IMR-90 (cell line): ENCODE data around the gene HOXC6. TPM values are rescaled to one million over a fixed set of nuclear protein-coding genes. Genes with fewer than 3 reads are reported as not detected.

Source experiments
- ATAC-seq: fragments of 200-7000 bp; cut with Tn5 transposase; 2 replicates; pipeline ENCODE4 v1.9.1; 2020; ENCODE audit warnings: low read depth, mild to moderate bottlenecking, moderate library complexity
- BruUV-seq: library from RNA; stranded (reverse); fragments of 400-500 nt; replicated peaks from 2 replicates; lab custom pipeline; 2021; lab: Mats Ljungman, UMichigan
- CTCF ChIA-PET: fragments of 300-600 bp; formaldehyde crosslinking; extraction: SDS; loops from one replicate; lab custom pipeline; 2021; ENCODE audit warnings: antibody characterized with exemption; lab: Yijun Ruan, JAX
- POLR2A ChIA-PET: fragments of 300-600 bp; sonication (Branson Sonifier 250); formaldehyde crosslinking; loops from one replicate; lab custom pipeline; 2022; ENCODE audit warnings: antibody characterized with exemption; ENCODE audit not compliant: unreplicated experiment; lab: Charles Lee
- DNase-seq: peaks from one replicate; pipeline ENCODE4 v3.0.0; 2013
- H2AFZ ChIP-seq: replicated peaks from 2 replicates; pipeline ENCODE3; 2013; ENCODE audit warnings: low read length, mild to moderate bottlenecking; ENCODE audit not compliant: poor library complexity
- H2AK5ac ChIP-seq: 2 replicates; pipeline ENCODE4 v1.6.1; 2013; ENCODE audit warnings: low read depth, low read length, inconsistent platforms
- H2AK9ac ChIP-seq: replicated peaks from 2 replicates; pipeline ENCODE3; 2013; ENCODE audit warnings: mild to moderate bottlenecking, low read depth, low read length, moderate library complexity; ENCODE audit not compliant: poor library complexity
- H2BK120ac ChIP-seq: 2 replicates; pipeline ENCODE4 v1.6.1; 2013; ENCODE audit warnings: low read depth, low read length, inconsistent platforms
- H2BK15ac ChIP-seq: 3 replicates; pipeline ENCODE4 v1.6.1; 2013; ENCODE audit warnings: low read depth, low read length, inconsistent platforms
- H2BK20ac ChIP-seq: 2 replicates; pipeline ENCODE4 v1.6.1; 2013; ENCODE audit warnings: low read depth, mild to moderate bottlenecking, inconsistent platforms, low read length, moderate library complexity
- H2BK5ac ChIP-seq: 2 replicates; pipeline ENCODE4 v1.6.1; 2013; ENCODE audit warnings: mild to moderate bottlenecking, low read depth, low read length, inconsistent platforms; ENCODE audit not compliant: poor library complexity, severe bottlenecking
- H3K14ac ChIP-seq: replicated peaks from 2 replicates; pipeline ENCODE4 v1.6.1; 2013; ENCODE audit warnings: low read depth, low read length, inconsistent platforms
- H3K18ac ChIP-seq: 2 replicates; pipeline ENCODE4 v1.6.1; 2013; ENCODE audit warnings: low read depth, low read length, control low read depth
- H3K23ac ChIP-seq: 2 replicates; pipeline ENCODE4 v1.6.1; 2013; ENCODE audit warnings: low read depth, low read length, inconsistent platforms
- H3K27ac ChIP-seq: 2 replicates; pipeline ENCODE4 v1.5.1; 2013; ENCODE audit warnings: mild to moderate bottlenecking, control low read depth, low read length; ENCODE audit not compliant: insufficient read depth
- H3K27me3 ChIP-seq: 2 replicates; pipeline ENCODE4 v1.6.1; 2013; ENCODE audit warnings: low read length; ENCODE audit not compliant: control insufficient read depth, insufficient read depth
- H3K36me3 ChIP-seq: 2 replicates; pipeline ENCODE4 v1.6.1; 2013; ENCODE audit warnings: low read length, mixed read lengths; ENCODE audit not compliant: control insufficient read depth, insufficient read depth
- H3K4ac ChIP-seq: 2 replicates; pipeline ENCODE4 v1.6.1; 2013; ENCODE audit warnings: low read depth, low read length, inconsistent platforms
- H3K4me1 ChIP-seq: 2 replicates; pipeline ENCODE4 v1.6.1; 2013; ENCODE audit warnings: low read length, mixed read lengths; ENCODE audit not compliant: control insufficient read depth, insufficient read depth
- H3K4me2 ChIP-seq: 2 replicates; pipeline ENCODE4 v1.6.1; 2013; ENCODE audit warnings: low read depth, mild to moderate bottlenecking, control low read depth, low read length, moderate library complexity
- H3K4me3 ChIP-seq: 2 replicates; pipeline ENCODE4 v1.5.1; 2013; ENCODE audit warnings: low read depth, mild to moderate bottlenecking, control low read depth, low read length, moderate library complexity; ENCODE audit not compliant: insufficient read depth
- H3K56ac ChIP-seq: 2 replicates; pipeline ENCODE4 v1.6.1; 2013; ENCODE audit warnings: low read length, inconsistent platforms; ENCODE audit not compliant: insufficient read depth; ENCODE audit errors: extremely low read depth
- H3K79me1 ChIP-seq, 2 experiments: 2 replicates each; pipeline ENCODE4 v1.6.1; 2013; ENCODE audit warnings: low read length in 2 of 2, inconsistent platforms in 1 of 2, low read depth in 1 of 2
- H3K9ac ChIP-seq: 2 replicates; pipeline ENCODE4 v1.6.1; 2013; ENCODE audit warnings: low read depth, low read length, control low read depth
- H3K9me1 ChIP-seq: 2 replicates; pipeline ENCODE4 v1.6.1; 2013; ENCODE audit warnings: low read length, inconsistent platforms; ENCODE audit not compliant: insufficient read depth
- H3K9me3 ChIP-seq: 2 replicates; pipeline ENCODE4 v1.6.1; 2013; ENCODE audit warnings: low read length; ENCODE audit not compliant: control insufficient read depth, insufficient read depth
- H4K20me1 ChIP-seq: 2 replicates; pipeline ENCODE4 v1.6.1; 2013; ENCODE audit warnings: low read length, inconsistent platforms; ENCODE audit not compliant: insufficient read depth
- H4K5ac ChIP-seq: 2 replicates; pipeline ENCODE4 v1.6.1; 2013; ENCODE audit warnings: mild to moderate bottlenecking, low read depth, low read length, control low read depth
- H4K8ac ChIP-seq, 2 experiments: 2 replicates each; pipeline ENCODE4 v1.6.1; 2013; ENCODE audit warnings: low read depth in 2 of 2, low read length in 2 of 2, control low read depth in 1 of 2, inconsistent platforms in 1 of 2
- H4K91ac ChIP-seq: 2 replicates; pipeline ENCODE4 v1.6.1; 2013; ENCODE audit warnings: low read depth, low read length, inconsistent platforms; ENCODE audit not compliant: insufficient read depth
- CEBPB ChIP-seq: IDR thresholded peaks from 2 replicates; pipeline ENCODE4 v1.6.1; 2012; ENCODE audit warnings: low read depth, low read length, improper control_type of control experiment
- CHD1 ChIP-seq: IDR thresholded peaks from 2 replicates; pipeline ENCODE4 v1.6.1; 2012; ENCODE audit warnings: low read depth, low read length, improper control_type of control experiment
- ELK1 ChIP-seq: fragments of 150-350 bp; IDR thresholded peaks from 2 replicates; pipeline ENCODE4 v1.6.1; 2016; ENCODE audit warnings: low read depth, mild to moderate bottlenecking, low read length, moderate library complexity, borderline replicate concordance
- MAFK ChIP-seq: IDR thresholded peaks from 2 replicates; pipeline ENCODE4 v1.6.1; 2012; ENCODE audit warnings: low read depth, low read length, improper control_type of control experiment
- MAZ ChIP-seq: IDR thresholded peaks from 2 replicates; pipeline ENCODE4 v1.6.1; 2012; ENCODE audit warnings: low read depth, mild to moderate bottlenecking, low read length, improper control_type of control experiment, moderate library complexity, borderline replicate concordance
- NFE2L2 ChIP-seq: fragments of 150-350 bp; IDR thresholded peaks from 2 replicates; pipeline ENCODE4 v1.6.1; 2016; ENCODE audit warnings: low read depth, mild to moderate bottlenecking, low read length
- POLR2A ChIP-seq: IDR thresholded peaks from 2 replicates; pipeline ENCODE4 v1.6.1; 2012; ENCODE audit warnings: mild to moderate bottlenecking, low read depth, low read length
- RAD21 ChIP-seq: IDR thresholded peaks from 2 replicates; pipeline ENCODE4 v1.6.1; 2012; ENCODE audit warnings: low read length, improper control_type of control experiment
- RCOR1 ChIP-seq: IDR thresholded peaks from 2 replicates; pipeline ENCODE4 v1.6.1; 2012; ENCODE audit warnings: mild to moderate bottlenecking, low read length, improper control_type of control experiment; ENCODE audit not compliant: insufficient replicate concordance
- RFX5 ChIP-seq: IDR thresholded peaks from 2 replicates; pipeline ENCODE4 v1.8.0; 2012; ENCODE audit warnings: low read depth, mild to moderate bottlenecking, low read length, moderate library complexity
- WGBS, 2 experiments: methylation state at CpG; one replicate each; pipeline versions ENCODE4 v1.1.5 to v1.1.7; 2013; ENCODE audit warnings: missing lambda C conversion rate in 2 of 2; ENCODE audit not compliant: insufficient read length in 1 of 2; ENCODE audit errors: extremely low coverage in 2 of 2; 5-methylcytosine and 5-hydroxymethylcytosine counted together
- dilution Hi-C: fragments of 300-500 bp; cut with HindIII; formaldehyde crosslinking; loops from one replicate; pipeline ENCODE4 v1.14.3; 2018; ENCODE audit warnings: low sequenced_read_pairs; ENCODE audit not compliant: unreplicated experiment
- in situ Hi-C: fragments of 300-500 bp; cut with MboI; formaldehyde crosslinking; loops from 3 replicates; pipeline ENCODE4 v1.14.3; 2019; ENCODE audit warnings: low sequenced_read_pairs, inconsistent platforms, mixed read lengths
- intact Hi-C: fragments of 100-400 bp; cut with micrococcal nuclease; formaldehyde crosslinking; loops from 2 replicates; pipeline ENCODE4 v1.10.0; 2022
- polyA plus RNA-seq, 3 experiments: library from polyadenylated mRNA; depleted of rRNA; stranded (reverse); fragments of >200 nt; gene quantifications; 2 replicates each; pipeline ENCODE4 v1.2.3, GENCODE V29; 2012; ENCODE audit warnings: low replicate concordance in 1 of 3
- total RNA-seq: library from RNA; depleted of rRNA; stranded (reverse); fragments of >200 nt; gene quantifications from 2 replicates; pipeline ENCODE4 v1.2.3, GENCODE V29; 2012
- TF ChIP-seq, protein P1 (sequence below): fragments of 150-350 bp; IDR thresholded peaks from 2 replicates; pipeline ENCODE4 v1.6.1; 2017; ENCODE audit warnings: mild to moderate bottlenecking, antibody characterized with exemption, low read length, low read depth

The HOXC6 gene
- total and polyA plus RNA-seq, 2 of the 4 experiments (the other 2 are of a cell fraction), result 1.1 TPM; not detected in 1

DNA sequence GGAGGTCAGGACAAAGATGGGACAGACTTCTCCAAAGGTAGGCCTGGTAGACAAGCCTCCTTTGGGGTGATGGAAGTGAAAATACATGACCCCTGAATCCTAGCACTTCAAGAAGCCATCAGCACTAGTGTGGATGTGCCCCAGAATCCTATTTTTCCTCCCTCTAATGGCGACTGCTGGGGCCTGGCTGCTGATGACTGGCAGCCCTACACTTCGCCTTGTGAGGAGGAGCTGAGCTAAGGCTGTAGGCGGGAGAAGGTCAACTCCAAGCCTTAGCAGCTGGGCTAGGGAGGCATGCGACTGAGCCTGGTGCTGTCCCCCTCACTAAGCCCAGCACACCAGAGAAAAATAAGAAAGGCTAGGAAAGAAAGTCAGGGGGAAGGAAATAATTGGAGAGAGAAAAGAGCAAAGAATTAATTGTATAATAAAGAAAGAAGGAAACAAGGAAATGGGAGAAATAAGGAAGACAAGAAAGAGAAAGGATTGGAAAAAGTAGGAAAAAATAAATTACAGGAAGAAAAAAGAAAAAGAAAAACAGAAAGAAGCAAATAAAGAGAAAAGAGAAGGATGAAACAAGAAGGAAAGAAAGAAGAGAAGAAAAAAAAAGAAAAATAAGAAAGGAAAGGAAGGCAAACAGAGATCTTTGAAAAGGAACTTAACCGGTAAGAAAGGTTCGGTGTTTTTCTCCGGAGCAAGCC, 48.0 kb upstream of the HOXC6 start (continued):
- TF ChIP-seq MAZ, result no peak
- TF ChIP-seq CEBPB, result no peak
- no peak for TF ChIP-seq MAFK

DNA sequence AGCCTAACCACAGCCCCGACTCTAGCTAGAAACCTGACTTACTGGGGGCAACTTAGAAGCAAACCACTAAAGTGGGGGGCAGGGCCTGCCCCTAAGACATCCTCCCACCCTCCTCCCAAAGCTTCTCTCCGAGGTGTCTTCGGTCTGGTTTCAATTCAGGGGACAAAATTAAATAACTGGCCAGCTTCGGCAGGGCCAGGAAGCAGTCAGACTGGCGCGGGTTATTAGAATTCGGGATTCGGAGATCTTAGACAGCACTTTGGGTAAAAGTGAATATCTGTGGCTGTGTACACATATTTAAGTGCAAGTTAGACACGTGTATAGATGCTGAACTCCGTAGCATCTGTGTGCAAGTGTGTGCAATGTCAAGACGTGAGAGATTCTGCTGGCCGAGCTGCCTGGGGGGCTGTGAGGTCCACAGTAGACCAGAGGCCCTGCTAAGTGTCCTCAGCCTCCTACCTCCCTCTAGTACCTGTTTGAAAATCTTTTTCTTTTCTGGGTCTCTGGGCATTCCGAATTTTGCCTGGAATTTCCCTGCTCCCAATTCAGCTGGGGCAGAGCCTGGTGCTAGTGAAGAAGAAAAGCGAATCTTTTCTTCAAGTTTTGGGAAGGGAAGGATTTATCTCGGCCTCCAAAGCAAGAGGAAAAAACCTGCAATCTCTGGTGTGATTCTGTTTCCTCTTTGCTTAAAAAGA, 47.3 kb upstream of the HOXC6 start:
- no peak overlapping the region for H3K23ac ChIP-seq
- no peak overlapping the region for H2BK120ac ChIP-seq
- no peak overlapping the region for H3K4ac ChIP-seq
- no peak overlapping the region for H2BK5ac ChIP-seq
- intact Hi-C loops, result no loop called here
- no peak overlapping the region for H3K18ac ChIP-seq
- H4K8ac ChIP-seq, result no peak overlapping the region
- H2BK20ac ChIP-seq, result no peak overlapping the region
- no peak overlapping the region for H3K27ac ChIP-seq
- H3K4me1 ChIP-seq, result no peaks in the 10 kb centered on the region
- H3K79me1 ChIP-seq, result no peaks in the 10 kb centered on the region
- in situ Hi-C loops, result no loop called here
- no peak overlapping the region for H3K9ac ChIP-seq
- H4K5ac ChIP-seq, result no peak overlapping the region
- H3K14ac ChIP-seq, result no peak overlapping the region
- peaks cover 93% of the 10 kb centered on the region for H3K27me3 ChIP-seq
- ATAC-seq (no peak), DNase-seq (no peak)
- no peak overlapping the region for H3K4me3 ChIP-seq
- no peaks in the 10 kb centered on the region for H4K20me1 ChIP-seq
- H3K56ac ChIP-seq, result no peak overlapping the region
- BruUV-seq, result no TSS peak
- no peak overlapping the region for H2BK15ac ChIP-seq
- dilution Hi-C loops, result no loop called here
- H4K91ac ChIP-seq, result no peak overlapping the region
- CTCF ChIA-PET, result no interaction called here
- no peaks in the 10 kb centered on the region for H3K36me3 ChIP-seq
- H2AK9ac ChIP-seq, result no peak overlapping the region
- no peaks in the 10 kb centered on the region for H3K9me1 ChIP-seq
- H3K9me3 ChIP-seq, result peaks cover 4% of the 10 kb centered on the region
- H2AK5ac ChIP-seq, result no peak overlapping the region
- H3K4me2 ChIP-seq, result no peak overlapping the region
- 23% methylated on average over 7 of the region's 15 CpGs; no CpG with 5 or more reads in 1 of the 2 experiments for WGBS, 2 experiments
- POLR2A ChIA-PET, result interaction anchor here (0.6 kb wide), 1 partner anchor 19 kb away, joined by 3 read pairs; the partner anchor contains the start of gene HOXC9
- TF ChIP-seq ELK1, result no peak
- TF ChIP-seq NFE2L2, result no peak
- TF ChIP-seq CHD1, result no peak
- TF ChIP-seq RCOR1, result no peak
- no peak for TF ChIP-seq MAFK
- no peak for TF ChIP-seq RFX5
- no peak for TF ChIP-seq RAD21
- TF ChIP-seq POLR2A, result no peak
- TF ChIP-seq, protein P1, sequence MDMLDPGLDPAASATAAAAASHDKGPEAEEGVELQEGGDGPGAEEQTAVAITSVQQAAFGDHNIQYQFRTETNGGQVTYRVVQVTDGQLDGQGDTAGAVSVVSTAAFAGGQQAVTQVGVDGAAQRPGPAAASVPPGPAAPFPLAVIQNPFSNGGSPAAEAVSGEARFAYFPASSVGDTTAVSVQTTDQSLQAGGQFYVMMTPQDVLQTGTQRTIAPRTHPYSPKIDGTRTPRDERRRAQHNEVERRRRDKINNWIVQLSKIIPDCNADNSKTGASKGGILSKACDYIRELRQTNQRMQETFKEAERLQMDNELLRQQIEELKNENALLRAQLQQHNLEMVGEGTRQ, result no peak
- H2AFZ ChIP-seq, result no peak overlapping the region
